Keratinocyte (primary cell): ENCODE measurements around the gene G2E3. TPM values are rescaled to one million over a fixed set of nuclear protein-coding genes. Genes with fewer than 3 reads are reported as not detected.

Experiments
- DNase-seq: peaks from one replicate; pipeline ENCODE4 v3.0.0-alpha.2; 2011; ENCODE audit warnings: low read depth, missing footprints, low spot score
- FAIRE-seq: peaks from 2 replicates; lab custom pipeline; 2011; peaks lifted over from hg19 to GRCh38; lab: Jason Lieb, UNC
- H2AFZ ChIP-seq: 2 replicates; pipeline ENCODE4 v1.6.0; 2012; ENCODE audit warnings: low read length, control low read depth, inconsistent platforms; ENCODE audit not compliant: control insufficient read depth
- H3K27ac ChIP-seq: 2 replicates; pipeline ENCODE4 v1.5.1; 2011; ENCODE audit warnings: low read length; ENCODE audit not compliant: control insufficient read depth, insufficient read depth
- H3K27me3 ChIP-seq: 3 replicates; pipeline ENCODE4 v1.6.0; 2011; ENCODE audit warnings: low read length; ENCODE audit not compliant: control insufficient read depth, insufficient read depth; ENCODE audit errors: extremely low read depth
- H3K36me3 ChIP-seq, 2 experiments: 2 replicates in 1 of 2; 3 replicates in 1 of 2; pipeline ENCODE4 v1.5.1; 2011; ENCODE audit warnings: low read length in 2 of 2, mild to moderate bottlenecking in 1 of 2; ENCODE audit not compliant: control insufficient read depth in 2 of 2, insufficient read depth in 2 of 2; ENCODE audit errors: extremely low read depth in 1 of 2
- H3K4me1 ChIP-seq: 3 replicates; pipeline ENCODE4 v1.5.1; 2011; ENCODE audit warnings: low read length; ENCODE audit not compliant: control insufficient read depth, insufficient read depth; ENCODE audit errors: extremely low read depth
- H3K4me2 ChIP-seq: 3 replicates; pipeline ENCODE4 v1.6.0; 2011; ENCODE audit warnings: low read depth, low read length; ENCODE audit not compliant: control insufficient read depth, insufficient read depth; ENCODE audit errors: extremely low read depth
- H3K4me3 ChIP-seq, 3 experiments: fragments of 200-600 bp in 1 of 3; sonication (generic) in 1 of 3; 2 replicates in 2 of 3; 3 replicates in 1 of 3; pipeline ENCODE4 v1.5.1; 2011 to 2016; ENCODE audit warnings: low read length in 3 of 3, mild to moderate bottlenecking in 3 of 3, control low read depth in 2 of 3, inconsistent platforms in 1 of 3, low read depth in 1 of 3, mixed read lengths in 1 of 3, mixed run types in 1 of 3, moderate library complexity in 1 of 3; ENCODE audit not compliant: control insufficient read depth in 2 of 3, insufficient read depth in 2 of 3; ENCODE audit errors: extremely low read depth in 1 of 3
- H3K79me2 ChIP-seq: 2 replicates; pipeline ENCODE4 v1.6.0; 2012; ENCODE audit warnings: low read length; ENCODE audit not compliant: control insufficient read depth, insufficient read depth
- H3K9ac ChIP-seq: 3 replicates; pipeline ENCODE4 v1.6.0; 2011; ENCODE audit warnings: low read length; ENCODE audit not compliant: control insufficient read depth, insufficient read depth; ENCODE audit errors: extremely low read depth
- H3K9me1 ChIP-seq: 3 replicates; pipeline ENCODE4 v1.6.0; 2011; ENCODE audit warnings: low read length; ENCODE audit not compliant: control insufficient read depth, insufficient read depth; ENCODE audit errors: extremely low read depth
- H3K9me3 ChIP-seq: 2 replicates; pipeline ENCODE4 v1.5.1; 2012; ENCODE audit warnings: low read depth, low read length; ENCODE audit not compliant: control insufficient read depth
- H4K20me1 ChIP-seq: 3 replicates; pipeline ENCODE4 v1.6.0; 2011; ENCODE audit warnings: low read length; ENCODE audit not compliant: control insufficient read depth, insufficient read depth; ENCODE audit errors: extremely low read depth
- CTCF ChIP-seq, 3 experiments: IDR thresholded peaks in 1 of 3; conservative IDR thresholded peaks in 1 of 3; optimal IDR thresholded peaks in 1 of 3; 2 replicates in 2 of 3; 3 replicates in 1 of 3; pipeline versions ENCODE3 to v1.5.1; 2011; ENCODE audit warnings: low read length in 3 of 3, mild to moderate bottlenecking in 3 of 3, moderate library complexity in 2 of 3, control low read depth in 1 of 3, inconsistent platforms in 1 of 3; ENCODE audit not compliant: insufficient read depth in 2 of 3; ENCODE audit errors: extremely low read depth in 1 of 3
- EZH2 ChIP-seq: IDR thresholded peaks from one replicate; pipeline ENCODE4 v1.6.1; 2012; ENCODE audit warnings: inconsistent platforms, mild to moderate bottlenecking, low read length, moderate library complexity
- dilution Hi-C: fragments of 300-500 bp; cut with MboI; formaldehyde crosslinking; loops from one replicate; pipeline ENCODE4 v1.7.0; 2020; ENCODE audit warnings: low sequenced_read_pairs; ENCODE audit not compliant: extremely low pct_ligation_motif_present
- polyA plus RNA-seq, 5 experiments: library from polyadenylated mRNA; depleted of rRNA in 3 of 5; stranded (reverse) in 3 of 5; stranded (forward) in 1 of 5; unstranded in 1 of 5; fragments of >200 nt; gene quantifications; 1 replicate in 1 of 5; 2 replicates in 3 of 5; 3 replicates in 1 of 5; pipeline versions ENCODE4 v1.2.1 to v1.2.3, GENCODE V29; 2011 to 2012; ENCODE audit warnings: missing spikeins in 2 of 5, low read depth in 1 of 5, low replicate concordance in 1 of 5

Gene G2E3
- polyA plus RNA-seq, 1 donor (not counting 4 experiments of a cell fraction or from before 2014, with no cell fraction given) = 24.3 TPM

GRCh38 chr14:30608533-30609006 lies 49.6 kb downstream of the G2E3 start:
- DNase-seq = no peak
- no peaks in the 10 kb centered on the region for H3K9me1 ChIP-seq
- dilution Hi-C loops = no loop called here
- TF ChIP-seq EZH2 = no peak
- TF ChIP-seq CTCF (optimal IDR thresholded peaks at IDR 0.05 in 1 of 3, IDR thresholded peaks at IDR 0.05 in 1 of 3, conservative IDR thresholded peaks at IDR 0.05 in 1 of 3; ENCODE audit: extremely low read depth in 1 of 3, insufficient read depth in 2 of 3, low read length in 3 of 3) = peak; percentile 13 to 33 (median 20)
- no peak overlapping the region for H3K9ac ChIP-seq
- H3K9me3 ChIP-seq = no peaks in the 10 kb centered on the region
- peaks cover 24% of the 10 kb centered on the region for H3K4me1 ChIP-seq
- peaks cover 1 to 6% of the 10 kb centered on the region in 2 experiments for H3K36me3 ChIP-seq
- peak overlapping the region; percentile 39 for H3K27ac ChIP-seq
- H2AFZ ChIP-seq = no peak overlapping the region
- no peak overlapping the region for H3K4me3 ChIP-seq
- no peaks in the 10 kb centered on the region for H4K20me1 ChIP-seq
- FAIRE-seq = peak; percentile 67
- no peaks in the 10 kb centered on the region for H3K27me3 ChIP-seq
- no peak overlapping the region for H3K4me2 ChIP-seq
- no peaks in the 10 kb centered on the region for H3K79me2 ChIP-seq

- TF ChIP-seq EZH2 (no peak), CTCF (optimal IDR thresholded peaks at IDR 0.05 in 1 of 3, IDR thresholded peaks at IDR 0.05 in 1 of 3, conservative IDR thresholded peaks at IDR 0.05 in 1 of 3; ENCODE audit: extremely low read depth in 1 of 3, insufficient read depth in 2 of 3, low read length in 3 of 3) (peak in 2 of 3 experiments; percentile 23 to 56)
- H3K9me1 ChIP-seq = no peaks in the 10 kb centered on the region
- H3K36me3 ChIP-seq = peaks cover 2 to 6% of the 10 kb centered on the region in 2 experiments
- peak; percentile 23 for DNase-seq
- no peaks in the 10 kb centered on the region for H4K20me1 ChIP-seq
- peaks cover 24% of the 10 kb centered on the region for H3K4me1 ChIP-seq
- dilution Hi-C loops = no loop called here
- no peaks in the 10 kb centered on the region for H3K79me2 ChIP-seq
- no peak overlapping the region for H2AFZ ChIP-seq
- peak overlapping the region; percentile 50 for H3K4me2 ChIP-seq
- H3K9me3 ChIP-seq = no peaks in the 10 kb centered on the region
- FAIRE-seq = peak; percentile 49
- no peak overlapping the region for H3K4me3 ChIP-seq
- no peak overlapping the region for H3K9ac ChIP-seq
- no peaks in the 10 kb centered on the region for H3K27me3 ChIP-seq
- peak overlapping the region; percentile 46 for H3K27ac ChIP-seq
Observed at GRCh38 chr14:30610787-30611343, 51.9 kb downstream of the G2E3 start.
